AG09319 (cell line): ENCODE data around the gene B3GNT8.

Experiments used
- DNase-seq: peaks from one replicate; pipeline ENCODE4 v3.0.0-alpha.2; 2010; ENCODE audit warnings: low read depth; ENCODE audit errors: extremely low read depth
- TF ChIP-seq, protein P1 (sequence below): IDR thresholded peaks from 2 replicates; pipeline ENCODE4 v1.5.1; 2011; ENCODE audit warnings: low read depth, mild to moderate bottlenecking, inconsistent platforms, low read length, moderate library complexity

B3GNT8 gene

GRCh38 chr19:41403181-41403970 is 23.8 kb downstream of the B3GNT8 start:
- TF ChIP-seq, protein P1, sequence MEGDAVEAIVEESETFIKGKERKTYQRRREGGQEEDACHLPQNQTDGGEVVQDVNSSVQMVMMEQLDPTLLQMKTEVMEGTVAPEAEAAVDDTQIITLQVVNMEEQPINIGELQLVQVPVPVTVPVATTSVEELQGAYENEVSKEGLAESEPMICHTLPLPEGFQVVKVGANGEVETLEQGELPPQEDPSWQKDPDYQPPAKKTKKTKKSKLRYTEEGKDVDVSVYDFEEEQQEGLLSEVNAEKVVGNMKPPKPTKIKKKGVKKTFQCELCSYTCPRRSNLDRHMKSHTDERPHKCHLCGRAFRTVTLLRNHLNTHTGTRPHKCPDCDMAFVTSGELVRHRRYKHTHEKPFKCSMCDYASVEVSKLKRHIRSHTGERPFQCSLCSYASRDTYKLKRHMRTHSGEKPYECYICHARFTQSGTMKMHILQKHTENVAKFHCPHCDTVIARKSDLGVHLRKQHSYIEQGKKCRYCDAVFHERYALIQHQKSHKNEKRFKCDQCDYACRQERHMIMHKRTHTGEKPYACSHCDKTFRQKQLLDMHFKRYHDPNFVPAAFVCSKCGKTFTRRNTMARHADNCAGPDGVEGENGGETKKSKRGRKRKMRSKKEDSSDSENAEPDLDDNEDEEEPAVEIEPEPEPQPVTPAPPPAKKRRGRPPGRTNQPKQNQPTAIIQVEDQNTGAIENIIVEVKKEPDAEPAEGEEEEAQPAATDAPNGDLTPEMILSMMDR, result no peak
- no peak for DNase-seq

GRCh38 chr19:41402010-41402409 is 25.2 kb downstream of the B3GNT8 start:
- no peak for DNase-seq
- TF ChIP-seq, protein P1, result no peak

GRCh38 chr19:41401483-41401882 is 25.7 kb downstream of the B3GNT8 start:
- TF ChIP-seq, protein P1, result no peak
- no peak for DNase-seq

GRCh38 chr19:41399525-41399924 is 27.6 kb downstream of the B3GNT8 start:
- TF ChIP-seq, protein P1, result no peak
- DNase-seq, result no peak

DNA sequence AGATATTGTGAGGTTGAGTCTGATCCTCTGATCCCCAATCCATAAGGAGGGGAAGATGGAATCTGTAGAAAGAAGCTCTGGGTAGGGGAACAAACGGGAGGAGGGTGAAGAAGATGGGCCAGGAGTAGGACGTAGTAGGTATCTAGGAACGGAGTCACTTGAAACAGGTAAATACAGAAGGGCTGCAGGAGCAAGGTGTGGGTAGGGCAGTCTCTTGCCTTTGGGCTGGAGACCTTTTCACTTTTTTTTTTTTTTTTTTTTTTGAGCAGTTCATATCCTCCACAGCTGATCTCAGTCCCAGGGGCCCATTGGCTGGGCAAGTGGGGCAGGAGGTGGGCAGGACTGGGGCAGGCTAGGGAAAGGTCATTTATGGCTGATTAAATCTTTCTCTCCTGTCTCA is 28.1 kb downstream of the B3GNT8 start:
- no peak for DNase-seq
- TF ChIP-seq, protein P1, result no peak

- TF ChIP-seq, protein P1, result no peak
- no peak for DNase-seq
Observed at GRCh38 chr19:41398598-41398997, 28.6 kb downstream of the B3GNT8 start.

DNA sequence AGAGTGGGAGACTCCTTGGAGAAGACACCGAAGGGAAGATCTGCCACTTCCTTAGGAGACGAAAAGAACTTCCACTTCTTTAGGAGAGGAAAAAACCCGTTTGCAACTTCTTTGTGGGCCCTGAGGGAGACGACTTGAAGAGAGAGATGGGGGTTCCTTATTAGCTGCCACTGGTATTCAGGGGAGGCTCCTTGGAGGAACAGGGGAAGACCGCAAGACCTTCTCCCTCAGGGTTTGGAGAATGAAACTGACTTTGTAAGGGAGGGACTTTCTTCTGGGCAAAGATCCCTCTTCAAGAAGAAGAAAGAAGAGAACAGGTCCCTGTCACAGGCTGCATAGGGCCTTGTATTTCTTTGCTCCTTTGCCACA is 29.1 kb downstream of the B3GNT8 start:
- TF ChIP-seq, protein P1, result no peak
- no peak for DNase-seq
